Measurements from ENCODE around the gene PLXNC1.

Gene PLXNC1

GRCh38 chr12:94269316-94269999 is 121.1 kb downstream of the PLXNC1 start:
- DNase-seq = no peak

GRCh38 chr12:94271351-94271750 is 123.0 kb downstream of the PLXNC1 start:
- no peak for DNase-seq

DNA sequence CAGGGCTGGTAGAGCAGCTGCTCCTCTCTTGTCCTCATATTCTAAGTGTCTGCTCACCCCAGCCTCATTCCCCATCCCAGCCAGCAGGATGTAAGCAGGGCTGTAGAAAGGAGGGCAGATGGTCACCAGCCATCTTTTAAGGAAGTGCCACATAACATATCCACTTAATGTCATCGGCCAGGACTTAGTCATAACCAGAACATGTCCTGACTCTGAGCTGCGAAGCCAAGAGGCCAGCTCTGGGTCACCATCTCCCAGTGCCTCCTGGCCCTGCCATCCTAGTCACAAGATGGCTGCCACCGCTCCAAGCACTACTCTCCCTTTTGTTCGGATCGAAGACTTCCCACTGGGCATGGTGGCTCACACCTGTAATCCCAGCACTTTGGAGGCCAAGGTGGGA is 123.9 kb downstream of the PLXNC1 start:
- DNase-seq = no peak

DNA sequence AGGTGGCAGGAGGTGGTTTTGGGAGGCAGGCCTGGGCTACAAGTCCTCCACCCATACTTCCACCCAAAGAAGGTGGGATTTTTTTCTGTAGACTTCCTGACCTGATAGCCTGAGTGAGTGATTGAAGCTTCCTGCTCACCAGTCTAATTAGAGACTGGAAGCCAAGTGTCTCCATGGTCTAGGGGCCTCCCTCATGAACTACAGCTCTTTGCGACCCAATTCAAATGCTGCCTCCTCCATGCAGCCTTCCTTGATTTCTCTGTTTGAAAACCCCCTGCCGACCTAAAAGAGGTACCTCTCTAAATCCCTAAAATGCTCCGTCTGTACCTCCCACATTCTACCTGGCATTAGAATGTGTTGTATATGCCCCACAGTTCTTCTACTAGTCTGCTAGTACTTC is 124.9 kb downstream of the PLXNC1 start:
- no peak for DNase-seq

- no peak for DNase-seq
These were observed 128.3 kb downstream of the PLXNC1 start for GRCh38 chr12:94276725-94277124.

- DNase-seq = no peak
These were observed 129.1 kb downstream of the PLXNC1 start for GRCh38 chr12:94277426-94278000.

- DNase-seq = no peak
These were observed 131.7 kb downstream of the PLXNC1 start for GRCh38 chr12:94280063-94280462.

DNA sequence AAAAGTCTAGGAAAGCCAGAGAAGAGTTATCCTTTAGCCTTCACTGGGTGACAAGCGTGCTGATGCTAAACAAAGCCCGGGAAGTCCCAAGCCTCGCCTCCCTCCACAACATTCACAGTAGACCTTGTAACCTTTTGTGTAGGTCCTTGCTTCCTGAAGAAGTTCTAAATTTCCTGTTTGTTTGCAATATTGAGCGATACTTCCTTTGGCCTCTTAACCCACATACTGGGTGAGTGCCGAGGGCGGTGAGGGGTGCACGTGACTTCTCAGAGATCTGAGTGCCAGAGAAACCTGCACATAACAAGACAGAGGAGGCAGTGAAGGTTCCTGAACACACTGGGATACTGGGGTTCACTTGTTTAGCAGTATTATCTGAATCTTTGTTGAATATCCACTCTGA is 134.3 kb downstream of the PLXNC1 start:
- no peak for DNase-seq

- no peak for DNase-seq
These were observed 135.7 kb downstream of the PLXNC1 start for GRCh38 chr12:94284046-94284445.

DNA sequence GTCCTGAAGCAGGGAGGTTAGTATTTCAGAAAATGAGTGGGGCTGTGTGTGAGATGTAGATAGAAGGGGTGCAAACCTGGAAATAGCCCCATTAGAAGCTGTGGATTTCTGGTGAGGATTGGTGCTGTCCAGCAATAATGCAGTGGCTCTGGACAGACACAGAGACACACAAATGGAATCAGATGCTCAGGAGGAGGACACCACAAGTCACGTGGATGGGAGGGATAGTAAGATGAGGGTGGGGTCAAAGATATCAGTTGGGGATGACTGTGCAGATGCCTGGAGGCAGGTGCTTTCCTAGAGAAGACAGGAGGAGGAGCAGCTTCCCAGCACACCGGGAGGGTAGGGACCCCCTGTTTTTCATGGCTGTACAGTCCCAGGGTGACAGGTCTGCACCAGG is 136.5 kb downstream of the PLXNC1 start:
- DNase-seq = no peak

DNA sequence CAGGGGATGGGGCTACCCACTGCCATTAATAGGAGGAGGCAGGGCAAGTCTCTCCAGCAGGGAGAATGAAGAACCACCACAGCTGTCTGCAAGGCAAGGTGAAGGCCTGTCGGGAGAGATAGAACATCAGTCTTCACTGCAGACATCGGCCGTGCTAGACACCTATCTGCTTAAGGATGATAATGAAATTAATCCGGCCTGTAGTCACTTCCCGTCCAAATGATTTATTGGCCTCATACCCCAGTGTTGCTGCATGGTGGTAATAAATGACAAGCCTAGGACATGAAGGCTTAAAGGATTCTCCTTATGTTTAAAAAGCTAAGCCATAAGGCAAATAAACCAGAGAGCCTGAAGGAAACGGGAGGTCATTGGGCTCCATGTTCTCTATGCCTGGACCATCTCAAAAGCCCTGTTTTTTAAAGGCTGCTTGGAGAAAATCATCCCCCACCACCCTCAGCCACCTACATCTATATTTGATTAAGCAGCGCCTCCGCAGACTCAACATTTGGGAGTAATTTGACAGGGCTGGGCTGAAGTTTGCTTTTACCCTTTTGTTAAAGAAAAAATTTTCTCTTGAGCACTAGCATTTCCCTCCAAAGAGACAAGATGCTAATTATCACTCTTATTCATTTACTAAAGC is 137.7 kb downstream of the PLXNC1 start:
- no peak for DNase-seq

GRCh38 chr12:94286583-94287244 is 138.3 kb downstream of the PLXNC1 start:
- DNase-seq = no peak

DNA sequence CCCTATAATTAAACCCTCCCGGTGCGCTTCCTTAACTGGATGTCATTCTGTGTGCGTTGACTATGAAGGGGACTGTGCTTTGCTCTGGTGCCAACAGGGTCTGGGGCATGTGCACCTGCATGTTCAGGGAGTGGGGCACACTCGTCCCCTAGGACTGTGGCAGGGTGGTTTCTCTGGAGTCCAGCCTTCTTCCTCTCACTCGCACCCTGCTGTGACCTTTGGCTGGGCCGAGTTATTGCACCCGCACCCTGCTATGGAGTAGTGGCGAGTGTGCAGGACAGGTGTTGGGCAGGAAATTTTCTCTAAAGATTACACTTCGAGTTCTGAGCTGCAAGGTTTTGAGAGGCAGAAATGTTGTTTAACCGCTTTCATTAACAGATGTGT is 138.9 kb downstream of the PLXNC1 start:
- DNase-seq = no peak

DNA sequence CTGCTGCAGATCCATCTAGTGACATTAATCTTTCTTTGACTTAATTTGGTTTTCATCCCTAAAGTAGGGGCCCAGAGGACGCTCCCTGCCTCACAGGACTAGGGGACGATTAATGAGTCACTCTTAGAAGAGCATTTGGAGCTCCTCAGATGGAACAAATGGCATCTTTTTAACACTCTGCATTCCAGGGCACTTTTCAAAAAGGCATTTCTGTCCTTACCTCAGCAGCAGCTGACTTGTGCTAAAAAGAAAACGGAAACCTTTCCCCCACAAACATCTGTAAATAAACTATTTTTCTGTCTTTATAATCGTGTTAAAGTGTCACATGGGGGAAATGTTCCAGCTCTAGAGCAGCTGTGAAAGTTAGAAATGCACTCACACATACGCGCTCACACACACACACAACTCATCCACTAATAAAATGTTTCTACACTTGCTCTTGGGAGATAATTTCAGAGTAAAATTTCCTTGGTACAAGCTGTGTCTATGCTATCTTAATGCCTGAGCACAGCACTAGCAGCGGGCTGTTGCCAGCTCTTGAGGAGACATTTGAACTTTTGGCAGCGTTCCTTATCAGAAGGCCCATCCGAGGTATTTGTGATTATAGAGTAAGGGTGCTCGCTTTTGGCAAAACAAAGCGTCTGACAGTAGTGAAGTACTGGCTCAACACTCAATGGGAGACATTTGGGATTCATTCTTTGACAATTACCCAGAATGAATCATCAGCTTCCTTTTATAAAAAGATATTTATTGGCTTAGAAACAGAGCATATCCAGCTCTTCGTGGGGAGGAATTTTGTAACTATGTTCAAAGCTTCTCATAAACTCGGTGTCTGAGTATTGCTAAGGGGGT is 141.3 kb downstream of the PLXNC1 start:
- no peak for DNase-seq

GRCh38 chr12:94290353-94290752 is 142.0 kb downstream of the PLXNC1 start:
- no peak for DNase-seq

DNA sequence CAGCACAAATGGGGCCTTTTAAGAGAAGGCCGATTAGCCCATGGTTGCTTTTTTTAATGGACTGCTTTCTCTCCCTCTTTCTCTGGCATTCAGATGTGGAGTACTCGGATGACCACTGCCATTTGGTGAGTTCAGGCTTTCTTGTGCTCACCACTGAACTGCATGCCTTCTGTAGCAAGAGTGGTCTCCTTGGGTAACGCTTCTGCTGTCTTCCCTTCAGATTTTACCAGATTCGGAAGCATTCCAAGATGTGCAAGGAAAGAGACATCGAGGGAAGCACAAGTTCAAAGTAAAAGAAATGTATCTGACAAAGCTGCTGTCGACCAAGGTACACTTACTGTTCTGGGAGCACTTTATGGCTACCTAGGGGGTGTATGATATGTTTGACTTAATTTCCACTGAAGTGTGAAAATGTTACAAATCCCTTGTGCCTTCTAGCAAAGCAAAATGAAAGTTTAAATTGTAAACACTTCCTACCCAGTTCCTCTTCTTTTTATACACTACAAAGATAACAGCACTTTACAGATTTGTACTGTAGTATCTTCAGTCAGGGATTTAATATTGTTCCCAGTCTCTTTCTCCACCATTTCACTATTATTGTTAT is 148.8 kb downstream of the PLXNC1 start:
- DNase-seq = no peak

GRCh38 chr12:94297876-94298505 is 149.6 kb downstream of the PLXNC1 start:
- no peak for DNase-seq

DNA sequence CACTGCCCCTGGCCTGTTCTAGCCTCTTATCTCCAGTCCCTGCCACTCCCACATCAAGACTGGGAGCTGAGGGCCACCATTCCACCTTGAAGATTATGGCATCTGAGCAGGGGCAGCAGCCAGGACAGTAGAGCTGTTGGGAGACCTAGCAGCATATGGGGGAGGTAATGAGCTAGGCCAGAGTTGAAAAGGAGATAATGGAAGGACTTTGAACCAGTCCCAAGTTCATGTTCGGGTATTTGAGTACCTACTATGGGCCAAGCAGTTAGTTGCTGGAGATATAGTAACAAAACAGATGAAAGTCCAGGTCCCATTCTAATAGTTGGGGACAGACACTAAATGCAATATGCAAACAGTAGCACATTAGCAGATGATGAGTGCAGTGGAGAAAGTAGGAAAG is 151.5 kb downstream of the PLXNC1 start:
- DNase-seq = no peak

GRCh38 chr12:94304012-94304411 is 155.6 kb downstream of the PLXNC1 start:
- no peak for DNase-seq

DNA sequence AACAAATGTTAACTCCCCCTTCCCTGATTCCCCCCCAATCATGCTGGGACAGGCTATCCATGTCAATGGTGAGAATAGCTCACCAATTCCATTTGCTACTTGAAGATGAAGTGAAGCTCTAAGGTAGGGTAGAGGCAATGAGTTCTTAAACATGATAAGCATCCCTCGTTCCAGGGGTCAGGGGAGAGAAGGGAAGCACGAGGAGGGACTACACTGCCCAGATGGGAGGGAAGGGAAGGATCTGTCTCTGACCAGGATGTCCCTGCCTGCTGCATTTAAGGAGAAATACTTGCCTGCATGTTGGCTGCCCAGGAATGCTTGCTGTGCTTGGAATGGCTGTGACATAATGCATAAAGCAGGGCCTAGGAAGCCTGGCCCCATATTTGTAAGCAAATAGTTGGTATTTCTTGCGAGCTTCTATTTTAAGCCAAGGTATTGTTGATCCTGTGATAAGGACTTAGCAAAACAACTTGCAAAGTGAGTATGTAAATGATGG is 156.2 kb downstream of the PLXNC1 start:
- no peak for DNase-seq

- DNase-seq = peak; percentile 63
These were observed 157.0 kb downstream of the PLXNC1 start for GRCh38 chr12:94305130-94305957.

Data from stimulated activated CD8-positive, alpha-beta memory T cell treated with anti-CD3 and anti-CD28 coated beads, Interleukin-4, amount 100 ng/mL, for 48 hours (primary cell).